DND-41 (cell line): ENCODE measurements around the gene AKAP6.

ENCODE experiments used
- ATAC-seq: fragments of 200-7000 bp; cut with Tn5 transposase; 3 replicates; pipeline ENCODE4 v1.9.1; 2021; ENCODE audit warnings: low read depth; ENCODE audit not compliant: insufficient read depth
- DNase-seq: peaks from one replicate; pipeline ENCODE4 v3.0.0-alpha.2; 2020
- H2AFZ ChIP-seq: 2 replicates; pipeline ENCODE4 v1.6.0; 2012; ENCODE audit warnings: low read depth, low read length
- H3K27ac ChIP-seq: 2 replicates; pipeline ENCODE4 v1.5.1; 2012; ENCODE audit warnings: low read length, inconsistent platforms
- H3K27me3 ChIP-seq: fragments of 200-600 bp; sonication (generic); 2 replicates; pipeline ENCODE4 v1.6.0; 2012; ENCODE audit warnings: low read length, mild to moderate bottlenecking, inconsistent platforms; ENCODE audit not compliant: insufficient read depth, poor library complexity
- H3K36me3 ChIP-seq: 2 replicates; pipeline ENCODE4 v1.5.1; 2012; ENCODE audit warnings: low read length, inconsistent platforms; ENCODE audit not compliant: insufficient read depth
- H3K4me1 ChIP-seq: 2 replicates; pipeline ENCODE4 v1.5.1; 2012; ENCODE audit warnings: mild to moderate bottlenecking, low read length; ENCODE audit not compliant: insufficient read depth
- H3K4me2 ChIP-seq: 2 replicates; pipeline ENCODE4 v1.6.0; 2012; ENCODE audit warnings: mild to moderate bottlenecking, moderate library complexity, low read length, inconsistent platforms; ENCODE audit not compliant: insufficient read depth
- H3K4me3 ChIP-seq, 2 experiments: fragments of 200-600 bp in 1 of 2; shearing (Covaris generic) in 1 of 2; 2 replicates each; pipeline ENCODE4 v1.5.1; 2012 to 2016; ENCODE audit warnings: inconsistent platforms in 2 of 2, low read length in 2 of 2, mild to moderate bottlenecking in 2 of 2, low read depth in 1 of 2, moderate library complexity in 1 of 2
- H3K79me2 ChIP-seq: 2 replicates; pipeline ENCODE4 v1.6.0; 2012; ENCODE audit warnings: low read length, inconsistent platforms; ENCODE audit not compliant: insufficient read depth
- H3K9ac ChIP-seq: 2 replicates; pipeline ENCODE4 v1.6.0; 2012; ENCODE audit warnings: low read depth, mild to moderate bottlenecking, inconsistent platforms, low read length, moderate library complexity
- H3K9me3 ChIP-seq: 2 replicates; pipeline ENCODE4 v1.5.1; 2012; ENCODE audit warnings: low read length, moderate library complexity, mild to moderate bottlenecking, inconsistent platforms; ENCODE audit not compliant: insufficient read depth, severe bottlenecking
- H4K20me1 ChIP-seq: 2 replicates; pipeline ENCODE4 v1.6.0; 2012; ENCODE audit warnings: low read length; ENCODE audit not compliant: insufficient read depth
- EZH2 ChIP-seq: IDR thresholded peaks from 3 replicates; pipeline ENCODE4 v1.6.1; 2012; ENCODE audit warnings: borderline replicate concordance, low read depth, mild to moderate bottlenecking, moderate library complexity, low read length, inconsistent platforms; ENCODE audit not compliant: severe bottlenecking
- TF ChIP-seq, protein P1 (sequence below): IDR thresholded peaks from 2 replicates; pipeline ENCODE4 v1.5.1; 2012; ENCODE audit warnings: borderline replicate concordance, low read length, moderate library complexity, mild to moderate bottlenecking; ENCODE audit not compliant: poor library complexity, severe bottlenecking; ENCODE audit errors: extremely low read depth

The AKAP6 gene

DNA sequence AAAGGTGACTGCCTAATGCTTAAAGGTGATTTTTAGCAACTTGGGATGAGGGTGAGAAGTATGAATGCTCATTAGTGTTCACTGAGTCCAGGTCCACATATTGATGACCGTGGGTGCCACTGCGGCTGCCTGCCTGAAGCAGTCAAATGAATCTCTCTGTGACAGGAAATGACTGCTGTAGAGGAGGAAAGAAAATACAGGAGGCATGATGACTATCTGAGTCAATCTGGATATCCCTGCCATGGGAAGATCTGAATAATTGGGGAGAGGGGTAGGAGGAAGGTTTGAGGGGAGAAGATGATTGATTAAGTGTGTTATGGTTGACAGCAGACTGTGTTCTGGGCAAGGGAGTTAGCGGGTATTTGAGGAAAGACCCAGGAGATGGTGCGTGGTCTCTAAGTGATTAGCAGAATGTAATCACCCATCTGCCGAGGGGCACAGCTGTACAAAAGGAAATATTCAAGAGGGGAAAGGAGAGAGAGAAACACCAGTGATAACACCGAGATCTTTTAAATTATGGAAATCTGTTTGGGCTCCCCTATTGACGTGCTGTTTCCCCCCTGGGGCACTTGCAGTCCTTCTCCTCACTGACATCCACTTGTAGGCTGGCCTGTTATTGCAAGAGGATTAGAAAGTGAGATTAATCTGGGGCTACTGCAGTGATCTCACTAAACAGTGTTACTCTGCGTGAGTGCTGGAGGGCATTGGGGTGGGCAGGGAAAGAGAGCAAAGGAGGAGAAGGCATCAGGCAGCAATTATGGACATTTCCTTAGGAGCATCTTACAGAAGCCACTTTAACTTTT, 97.7 kb downstream of the AKAP6 start:
- H3K4me3 ChIP-seq, result no peak overlapping the region
- no peaks in the 10 kb centered on the region for H4K20me1 ChIP-seq
- DNase-seq (no peak), ATAC-seq (no peak)
- H3K9ac ChIP-seq, result no peak overlapping the region
- H3K79me2 ChIP-seq, result no peaks in the 10 kb centered on the region
- no peaks in the 10 kb centered on the region for H3K27me3 ChIP-seq
- TF ChIP-seq EZH2, result no peak
- TF ChIP-seq, protein P1, sequence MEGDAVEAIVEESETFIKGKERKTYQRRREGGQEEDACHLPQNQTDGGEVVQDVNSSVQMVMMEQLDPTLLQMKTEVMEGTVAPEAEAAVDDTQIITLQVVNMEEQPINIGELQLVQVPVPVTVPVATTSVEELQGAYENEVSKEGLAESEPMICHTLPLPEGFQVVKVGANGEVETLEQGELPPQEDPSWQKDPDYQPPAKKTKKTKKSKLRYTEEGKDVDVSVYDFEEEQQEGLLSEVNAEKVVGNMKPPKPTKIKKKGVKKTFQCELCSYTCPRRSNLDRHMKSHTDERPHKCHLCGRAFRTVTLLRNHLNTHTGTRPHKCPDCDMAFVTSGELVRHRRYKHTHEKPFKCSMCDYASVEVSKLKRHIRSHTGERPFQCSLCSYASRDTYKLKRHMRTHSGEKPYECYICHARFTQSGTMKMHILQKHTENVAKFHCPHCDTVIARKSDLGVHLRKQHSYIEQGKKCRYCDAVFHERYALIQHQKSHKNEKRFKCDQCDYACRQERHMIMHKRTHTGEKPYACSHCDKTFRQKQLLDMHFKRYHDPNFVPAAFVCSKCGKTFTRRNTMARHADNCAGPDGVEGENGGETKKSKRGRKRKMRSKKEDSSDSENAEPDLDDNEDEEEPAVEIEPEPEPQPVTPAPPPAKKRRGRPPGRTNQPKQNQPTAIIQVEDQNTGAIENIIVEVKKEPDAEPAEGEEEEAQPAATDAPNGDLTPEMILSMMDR, result no peak
- H3K9me3 ChIP-seq, result no peaks in the 10 kb centered on the region
- no peak overlapping the region for H3K4me2 ChIP-seq
- no peak overlapping the region for H3K27ac ChIP-seq
- H2AFZ ChIP-seq, result no peak overlapping the region
- no peaks in the 10 kb centered on the region for H3K4me1 ChIP-seq
- no peaks in the 10 kb centered on the region for H3K36me3 ChIP-seq

DNA sequence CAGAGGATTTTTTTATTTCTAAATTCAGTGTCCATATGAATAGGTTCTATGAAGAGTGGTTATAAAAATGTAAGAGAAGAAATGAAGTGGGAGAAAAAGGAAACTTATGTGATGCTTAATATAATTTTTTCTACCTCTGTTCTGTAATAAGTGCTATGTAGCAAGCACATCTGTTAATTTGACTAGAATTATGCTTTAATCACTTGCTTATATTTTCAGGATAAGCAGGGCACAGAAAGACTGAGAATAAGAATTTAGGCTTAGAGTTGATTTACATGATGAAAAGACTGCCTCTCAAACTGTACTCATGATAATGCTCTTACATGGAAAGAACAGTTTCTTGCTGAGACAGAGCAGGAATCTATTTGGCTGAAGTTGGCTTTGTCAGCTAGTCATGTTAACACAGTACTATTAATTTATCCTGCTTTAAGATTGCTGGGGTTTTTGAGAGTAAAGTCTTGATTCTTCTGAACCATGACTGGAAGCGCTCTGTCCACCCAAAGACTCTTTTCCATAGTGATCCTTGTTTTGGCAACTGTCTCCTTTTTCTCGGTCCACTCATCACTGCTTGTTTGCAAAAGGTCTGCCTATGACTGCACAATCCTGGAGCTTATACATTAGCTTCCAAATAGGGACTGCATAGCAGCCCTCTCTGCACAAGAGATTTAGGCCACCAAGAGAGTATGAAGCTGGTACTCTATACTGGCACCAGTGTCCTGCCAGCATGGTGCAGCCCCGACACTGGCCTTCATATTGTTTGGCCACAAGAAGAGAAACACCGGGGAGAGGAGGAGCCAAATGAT, 98.8 kb downstream of the AKAP6 start:
- no peaks in the 10 kb centered on the region for H3K79me2 ChIP-seq
- no peak overlapping the region for H3K4me2 ChIP-seq
- no peaks in the 10 kb centered on the region for H3K27me3 ChIP-seq
- no peak overlapping the region for H2AFZ ChIP-seq
- H3K4me3 ChIP-seq, result no peak overlapping the region
- H3K27ac ChIP-seq, result no peak overlapping the region
- ATAC-seq (no peak), DNase-seq (no peak)
- no peak overlapping the region for H3K9ac ChIP-seq
- no peaks in the 10 kb centered on the region for H3K9me3 ChIP-seq
- H3K36me3 ChIP-seq, result no peaks in the 10 kb centered on the region
- TF ChIP-seq, protein P1, result no peak
- no peak for TF ChIP-seq EZH2
- no peaks in the 10 kb centered on the region for H3K4me1 ChIP-seq
- H4K20me1 ChIP-seq, result no peaks in the 10 kb centered on the region

DNA sequence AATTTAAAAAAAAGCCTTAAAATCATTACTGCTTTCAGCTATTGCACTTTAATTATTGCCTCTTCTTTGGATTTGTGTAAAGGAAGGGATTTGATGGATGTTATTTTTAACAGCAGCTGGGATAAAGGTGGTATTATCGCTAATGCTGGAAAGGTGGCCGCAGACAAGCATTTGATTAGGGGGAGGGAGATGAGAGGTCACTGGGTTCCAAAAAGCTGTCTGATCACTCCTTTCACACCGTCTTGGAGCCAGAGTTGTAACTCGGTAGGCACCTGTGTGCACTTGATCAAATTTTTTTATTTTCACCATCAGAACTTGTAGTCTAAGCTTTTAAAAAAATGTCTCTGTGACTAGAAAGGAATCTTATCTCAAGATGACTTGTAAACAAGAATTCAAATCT, 99.8 kb downstream of the AKAP6 start:
- Histone ChIP-seq H3K9me3 (no peaks in the 10 kb centered on the region), H3K27me3 (no peaks in the 10 kb centered on the region), H3K36me3 (no peaks in the 10 kb centered on the region), H3K4me2 (no peak overlapping the region), H3K9ac (no peak overlapping the region), H3K4me1 (no peaks in the 10 kb centered on the region), H3K79me2 (no peaks in the 10 kb centered on the region), H4K20me1 (no peaks in the 10 kb centered on the region), H2AFZ (no peak overlapping the region), H3K27ac (no peak overlapping the region), H3K4me3 (no peak overlapping the region)
- TF ChIP-seq, protein P1, result no peak
- no peak for TF ChIP-seq EZH2
- ATAC-seq (no peak), DNase-seq (no peak)
